H9 (cell line): ENCODE measurements around the gene TBC1D5. TPM values are rescaled to one million over a fixed set of nuclear protein-coding genes. Genes with fewer than 3 reads are reported as not detected.

Source experiments
- DNase-seq: peaks from one replicate; pipeline ENCODE4 v3.0.0-alpha.2; 2017
- H2AFZ ChIP-seq: one replicate; pipeline ENCODE4 v1.6.1; 2013; ENCODE audit warnings: mild to moderate bottlenecking, low read length, control low read depth, moderate library complexity
- H2AK5ac ChIP-seq: 2 replicates; pipeline ENCODE4 v1.6.1; 2013; ENCODE audit warnings: low read length, control low read depth, mixed read lengths; ENCODE audit not compliant: insufficient read length
- H2BK120ac ChIP-seq: one replicate; pipeline ENCODE4 v1.6.1; 2013; ENCODE audit warnings: low read depth, mild to moderate bottlenecking, low read length, control low read depth, inconsistent platforms; ENCODE audit not compliant: poor library complexity, severe bottlenecking
- H2BK12ac ChIP-seq: 2 replicates; pipeline ENCODE4 v1.6.1; 2013; ENCODE audit warnings: low read length, control low read depth, mixed read lengths, low read depth; ENCODE audit not compliant: insufficient read length
- H2BK15ac ChIP-seq: 2 replicates; pipeline ENCODE4 v1.6.1; 2013; ENCODE audit warnings: low read depth, low read length, control low read depth
- H2BK20ac ChIP-seq: one replicate; pipeline ENCODE4 v1.6.1; 2013; ENCODE audit warnings: low read depth, mild to moderate bottlenecking, low read length, control low read depth, inconsistent platforms; ENCODE audit not compliant: poor library complexity, severe bottlenecking
- H2BK5ac ChIP-seq: 2 replicates; pipeline ENCODE4 v1.6.1; 2013; ENCODE audit warnings: low read length, control low read depth, mixed read lengths; ENCODE audit not compliant: insufficient read length
- H3K14ac ChIP-seq: 2 replicates; pipeline ENCODE4 v1.6.1; 2013; ENCODE audit warnings: low read length, control low read depth; ENCODE audit not compliant: insufficient read depth
- H3K18ac ChIP-seq: 2 replicates; pipeline ENCODE4 v1.6.1; 2013; ENCODE audit warnings: low read depth, mild to moderate bottlenecking, mixed read lengths, low read length, control low read depth; ENCODE audit not compliant: insufficient read length
- H3K23ac ChIP-seq: 2 replicates; pipeline ENCODE4 v1.6.1; 2013; ENCODE audit warnings: low read length, control low read depth, mixed read lengths, low read depth; ENCODE audit not compliant: insufficient read length
- H3K23me2 ChIP-seq: 2 replicates; pipeline ENCODE4 v1.6.1; 2013; ENCODE audit warnings: low read depth, mild to moderate bottlenecking, mixed read lengths, low read length, control low read depth; ENCODE audit not compliant: insufficient read length, poor library complexity, severe bottlenecking
- H3K27ac ChIP-seq: 2 replicates; pipeline ENCODE4 v1.5.1; 2013; ENCODE audit warnings: low read length, control low read depth, mixed read lengths, low read depth; ENCODE audit not compliant: insufficient read length
- H3K27me3 ChIP-seq: 2 replicates; pipeline ENCODE4 v1.6.1; 2013; ENCODE audit warnings: low read length, control low read depth, inconsistent platforms; ENCODE audit not compliant: insufficient read depth
- H3K4ac ChIP-seq: 2 replicates; pipeline ENCODE4 v1.6.1; 2013; ENCODE audit warnings: low read depth, mild to moderate bottlenecking, control low read depth, inconsistent platforms, low read length, moderate library complexity
- H3K4me1 ChIP-seq: 2 replicates; pipeline ENCODE4 v1.6.1; 2013; ENCODE audit warnings: low read length, control low read depth, inconsistent platforms; ENCODE audit not compliant: insufficient read depth
- H3K4me2 ChIP-seq: 2 replicates; pipeline ENCODE4 v1.6.1; 2013; ENCODE audit warnings: low read length, control low read depth, mixed read lengths; ENCODE audit not compliant: insufficient read length, insufficient read depth
- H3K56ac ChIP-seq: 2 replicates; pipeline ENCODE4 v1.6.1; 2013; ENCODE audit warnings: low read depth, mild to moderate bottlenecking, mixed read lengths, low read length, control low read depth; ENCODE audit not compliant: insufficient read length
- H3K79me1 ChIP-seq: 2 replicates; pipeline ENCODE4 v1.6.1; 2013; ENCODE audit warnings: low read depth, mild to moderate bottlenecking, moderate library complexity, low read length, control low read depth, inconsistent platforms; ENCODE audit not compliant: insufficient read depth, poor library complexity, severe bottlenecking
- H3K79me2 ChIP-seq: 2 replicates; pipeline ENCODE4 v1.6.1; 2013; ENCODE audit warnings: low read length, control low read depth, inconsistent platforms; ENCODE audit not compliant: insufficient read depth
- H3K9ac ChIP-seq: 2 replicates; pipeline ENCODE4 v1.6.1; 2013; ENCODE audit warnings: low read length, control low read depth, mixed read lengths; ENCODE audit not compliant: insufficient read length; ENCODE audit errors: extremely low read depth
- H3K9me3 ChIP-seq: one replicate; pipeline ENCODE4 v1.6.1; 2013; ENCODE audit warnings: low read depth, low read length, inconsistent platforms; ENCODE audit not compliant: control insufficient read depth
- H3T11ph ChIP-seq: one replicate; pipeline ENCODE4 v1.6.1; 2013; ENCODE audit warnings: mild to moderate bottlenecking, low read length, control low read depth, inconsistent platforms
- H4K20me1 ChIP-seq: one replicate; pipeline ENCODE4 v1.6.1; 2013; ENCODE audit not compliant: control insufficient read depth, insufficient read length, insufficient read depth
- H4K5ac ChIP-seq: 2 replicates; pipeline ENCODE4 v1.6.1; 2013; ENCODE audit warnings: low read depth, mild to moderate bottlenecking, mixed read lengths, low read length, control low read depth; ENCODE audit not compliant: insufficient read length
- H4K8ac ChIP-seq: replicated peaks from 2 replicates; pipeline ENCODE4 v1.6.1; 2013; ENCODE audit warnings: low read length, control low read depth, mixed read lengths, low read depth; ENCODE audit not compliant: insufficient read length
- H4K91ac ChIP-seq: 2 replicates; pipeline ENCODE4 v1.6.1; 2013; ENCODE audit warnings: low read depth, mild to moderate bottlenecking, moderate library complexity, mixed read lengths, low read length, control low read depth; ENCODE audit not compliant: insufficient read length
- H3K27ac Mint-ChIP-seq, 3 experiments: 2 replicates in 2 of 3; 3 replicates in 1 of 3; pipeline ENCODE4 v1.8.0; 2020 to 2021; ENCODE audit warnings: mixed read lengths in 3 of 3, mild to moderate bottlenecking in 1 of 3, moderate library complexity in 1 of 3
- H3K27me3 Mint-ChIP-seq: 2 replicates; pipeline ENCODE4 v1.8.0; 2021; ENCODE audit warnings: low read depth, mild to moderate bottlenecking, moderate library complexity, mixed read lengths
- H3K36me3 Mint-ChIP-seq, 3 experiments: 2 replicates in 2 of 3; 3 replicates in 1 of 3; pipeline ENCODE4 v1.8.0; 2020 to 2021; ENCODE audit warnings: low read depth in 3 of 3, mixed read lengths in 3 of 3; ENCODE audit not compliant: insufficient read depth in 1 of 3
- H3K4me1 Mint-ChIP-seq, 2 experiments: 2 replicates each; pipeline ENCODE4 v1.8.0; 2020; ENCODE audit warnings: mixed read lengths in 2 of 2
- H3K4me3 Mint-ChIP-seq, 2 experiments: 2 replicates in 1 of 2; 3 replicates in 1 of 2; pipeline ENCODE4 v1.8.0; 2020 to 2021; ENCODE audit warnings: mild to moderate bottlenecking in 2 of 2, mixed read lengths in 2 of 2, moderate library complexity in 1 of 2
- H3K9me3 Mint-ChIP-seq, 2 experiments: 2 replicates in 1 of 2; 3 replicates in 1 of 2; pipeline ENCODE4 v1.8.0; 2020; ENCODE audit warnings: mild to moderate bottlenecking in 2 of 2, mixed read lengths in 2 of 2, moderate library complexity in 1 of 2
- WGBS: extraction: QIAGEN DNeasy Blood & Tissue Kit; methylation state at CpG from one replicate; pipeline ENCODE4 v1.1.7; 2013; ENCODE audit warnings: missing lambda C conversion rate, low lambda C conversion rate, mixed read lengths; ENCODE audit not compliant: insufficient read length; ENCODE audit errors: extremely low coverage; 5-methylcytosine and 5-hydroxymethylcytosine counted together
- total RNA-seq: library from RNA; stranded (reverse); gene quantifications from 2 replicates; pipeline ENCODE4 v1.2.1, GENCODE V29; 2021
- TF ChIP-seq, protein P1 (sequence below): fragments of 200-600 bp; sonication (generic); conservative IDR thresholded peaks from 3 replicates; pipeline ENCODE4 v1.8.0; 2021; ENCODE audit warnings: antibody characterized with exemption, mild to moderate bottlenecking

The TBC1D5 gene
- total RNA-seq, 1 experiment from 2014 or later, result 25.0 TPM

GRCh38 chr3:17772556-17772955 lies 30.1 kb upstream of the TBC1D5 start:
- no peak overlapping the region for H3K23ac ChIP-seq
- H3K23me2 ChIP-seq, result no peaks in the 10 kb centered on the region
- H3T11ph ChIP-seq, result no peak overlapping the region
- H3K4me3 Mint-ChIP-seq, result no peak overlapping the region
- no peak overlapping the region for H2BK120ac ChIP-seq
- H3K9ac ChIP-seq, result no peak overlapping the region
- no peak for DNase-seq
- H4K5ac ChIP-seq, result no peak overlapping the region
- no peak overlapping the region for H3K14ac ChIP-seq
- no peak overlapping the region for H4K8ac ChIP-seq
- H3K4me1 Mint-ChIP-seq, result peaks cover 9 to 11% of the 10 kb centered on the region in 2 experiments
- TF ChIP-seq, protein P1, sequence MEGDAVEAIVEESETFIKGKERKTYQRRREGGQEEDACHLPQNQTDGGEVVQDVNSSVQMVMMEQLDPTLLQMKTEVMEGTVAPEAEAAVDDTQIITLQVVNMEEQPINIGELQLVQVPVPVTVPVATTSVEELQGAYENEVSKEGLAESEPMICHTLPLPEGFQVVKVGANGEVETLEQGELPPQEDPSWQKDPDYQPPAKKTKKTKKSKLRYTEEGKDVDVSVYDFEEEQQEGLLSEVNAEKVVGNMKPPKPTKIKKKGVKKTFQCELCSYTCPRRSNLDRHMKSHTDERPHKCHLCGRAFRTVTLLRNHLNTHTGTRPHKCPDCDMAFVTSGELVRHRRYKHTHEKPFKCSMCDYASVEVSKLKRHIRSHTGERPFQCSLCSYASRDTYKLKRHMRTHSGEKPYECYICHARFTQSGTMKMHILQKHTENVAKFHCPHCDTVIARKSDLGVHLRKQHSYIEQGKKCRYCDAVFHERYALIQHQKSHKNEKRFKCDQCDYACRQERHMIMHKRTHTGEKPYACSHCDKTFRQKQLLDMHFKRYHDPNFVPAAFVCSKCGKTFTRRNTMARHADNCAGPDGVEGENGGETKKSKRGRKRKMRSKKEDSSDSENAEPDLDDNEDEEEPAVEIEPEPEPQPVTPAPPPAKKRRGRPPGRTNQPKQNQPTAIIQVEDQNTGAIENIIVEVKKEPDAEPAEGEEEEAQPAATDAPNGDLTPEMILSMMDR, result no peak
- no peak overlapping the region for H2BK12ac ChIP-seq
- H3K27ac Mint-ChIP-seq, result no peak overlapping the region
- no peaks in the 10 kb centered on the region for H3K27me3 Mint-ChIP-seq
- H3K79me1 ChIP-seq, result no peaks in the 10 kb centered on the region
- no CpG with 5 or more reads among the region's 3 CpGs for WGBS
- no peaks in the 10 kb centered on the region for H3K79me2 ChIP-seq
- no peak overlapping the region for H2BK15ac ChIP-seq
- no peak overlapping the region for H3K56ac ChIP-seq
- H2AFZ ChIP-seq, result no peak overlapping the region
- peaks cover 2 to 5% (median 4%) of the 10 kb centered on the region in 3 experiments; a peak in 3 of 7 replicates for H3K36me3 Mint-ChIP-seq
- H3K18ac ChIP-seq, result no peak overlapping the region
- no peak overlapping the region for H2BK20ac ChIP-seq
- no peak overlapping the region for H2BK5ac ChIP-seq
- no peaks in the 10 kb centered on the region for H3K4me1 ChIP-seq
- no peak overlapping the region for H3K4me2 ChIP-seq
- no peaks in the 10 kb centered on the region for H3K9me3 ChIP-seq
- H3K27ac ChIP-seq, result no peak overlapping the region
- H3K27me3 ChIP-seq, result no peaks in the 10 kb centered on the region
- H4K20me1 ChIP-seq, result no peaks in the 10 kb centered on the region
- no peak overlapping the region for H3K4ac ChIP-seq
- no peaks in the 10 kb centered on the region for H3K9me3 Mint-ChIP-seq
- no peak overlapping the region for H2AK5ac ChIP-seq
- H4K91ac ChIP-seq, result no peak overlapping the region
